Heart right ventricle (tissue), 16 donors: ENCODE data around the gene COL9A1. TPM values are rescaled to one million over a fixed set of nuclear protein-coding genes. Genes with fewer than 3 reads are reported as not detected.

Experiments used
- ATAC-seq, 8 donors: fragments of 200-7000 bp; cut with Tn5 transposase; one replicate each; pipeline ENCODE4 v1.9.1; 2020; ENCODE audit warnings: mild to moderate bottlenecking in 8 of 8, moderate library complexity in 8 of 8, moderate number of reproducible peaks in 1 of 8
- DNase-seq, 2 donors: peaks; one replicate each; pipeline ENCODE4 v3.0.0-alpha.2; 2020
- H3K27ac ChIP-seq, 10 donors: fragments of 200-600 bp; sonication (generic) in 2 of 10; one replicate each; pipeline versions ENCODE4 v1.5.0 to v1.8.0; 2020 to 2022; ENCODE audit warnings: mild to moderate bottlenecking in 3 of 10
- H3K27me3 ChIP-seq, 7 donors: fragments of 200-600 bp; one replicate each; pipeline ENCODE4 v1.8.0; 2021 to 2022; ENCODE audit warnings: mild to moderate bottlenecking in 2 of 7
- H3K36me3 ChIP-seq, 9 donors: fragments of 200-600 bp; sonication (generic) in 1 of 9; one replicate each; pipeline versions ENCODE4 v1.5.0 to v1.8.0; 2020 to 2022; ENCODE audit warnings: mild to moderate bottlenecking in 2 of 9
- H3K4me1 ChIP-seq, 9 donors: fragments of 200-600 bp; sonication (generic) in 1 of 9; one replicate each; pipeline versions ENCODE4 v1.5.0 to v1.8.0; 2020 to 2022; ENCODE audit warnings: mild to moderate bottlenecking in 4 of 9
- H3K4me3 ChIP-seq, 10 donors: fragments of 200-600 bp; sonication (generic) in 2 of 10; one replicate each; pipeline versions ENCODE4 v1.5.0 to v1.8.0; 2020 to 2022; ENCODE audit warnings: mild to moderate bottlenecking in 7 of 10, moderate library complexity in 2 of 10
- H3K9me3 ChIP-seq, 11 donors: fragments of 200-600 bp in 10 of 11; sonication (generic) in 2 of 11; one replicate each; pipeline versions ENCODE4 v1.5.0 to v1.8.0; 2013 to 2022; ENCODE audit warnings: mild to moderate bottlenecking in 2 of 11, control low read depth in 1 of 11, moderate library complexity in 1 of 11
- WGBS, 2 donors: extraction: QIAGEN DNeasy Blood & Tissue Kit; methylation state at CpG; one replicate each; pipeline ENCODE4 v1.1.7; 2013; ENCODE audit warnings: inconsistent platforms in 1 of 2; 5-methylcytosine and 5-hydroxymethylcytosine counted together
- intact Hi-C, 10 donors: fragments of 100-400 bp; cut with DNase I; formaldehyde crosslinking; loops; one replicate each; pipeline versions ENCODE4 v1.11.1 to v1.14.2; 2022
- polyA plus RNA-seq, 2 donors: library from polyadenylated mRNA; stranded (reverse); fragments of 200-250 nt; gene quantifications; one replicate each; pipeline ENCODE4 v1.2.3, GENCODE V29; 2013
- total RNA-seq, 10 donors: library from RNA; stranded (reverse); fragmentation: NEBNext Ultra II Directional in 3 of 10; extraction: Animal tissue kit (Norgen Biotek cat#: 25700) in 3 of 10; gene quantifications; one replicate each; pipeline versions ENCODE4 v1.2.1 to v1.2.4, GENCODE V29; 2021 to 2023
- TF ChIP-seq, protein P1 (sequence below), 9 donors: fragments of 200-600 bp; sonication (generic) in 2 of 9; IDR thresholded peaks; one replicate each; pipeline versions ENCODE4 v1.5.0 to v1.8.0; 2021 to 2022; ENCODE audit warnings: antibody characterized with exemption in 9 of 9, mild to moderate bottlenecking in 5 of 9, moderate library complexity in 1 of 9
- donor health status: Arrhythmogenic right ventricular cardiomyopathy.
- donor health status: ischemic (EF 13 %, LVEDD 7.1; RV severe dilation, severe dysfunction).
- donor health status: healthy with polysubstance abuse.
- donor health status: DM: no; HTN: yes; CAD: no.
- donor health status: DM: no; HTN: no; CAD: no.
- donor health status: ischemic (EF 25% LVEDD 6.9; RV normal size, moderate dysfunction).
- donor health status: ischemic (EF 25% LVEDD 5.7; RV mildly dilated, moderate dysfunction).
- donor health status: healthy.
- donor health status: DM: yes; HTN: yes; CAD: no.
- donor health status: Ischemic cardiomyopathy.
- donor health status: ischemic (EF 35%, LVEDD 5.7; RV mildly dilated, moderate dysfunction).
- donor health status: nonischemic (EF 11% LVEDD 7.7; RV severe dilation, severe dysfunction).
- donor health status: DM: yes; HTN: yes; CAD: no.
- donor health status: PGD.
- donor health status: ischemic (EF 29% LVEDD 5.4; RV normal size, mild dysfunction).
- donor health status: nonischemic (EF 23%, LVEDD 6.1; RV moderate dilation, normal function).

Gene COL9A1
- total and polyA plus RNA-seq, 12 donors, result 0.16 to 5.2 (median 0.51) TPM; not detected in 1

DNA sequence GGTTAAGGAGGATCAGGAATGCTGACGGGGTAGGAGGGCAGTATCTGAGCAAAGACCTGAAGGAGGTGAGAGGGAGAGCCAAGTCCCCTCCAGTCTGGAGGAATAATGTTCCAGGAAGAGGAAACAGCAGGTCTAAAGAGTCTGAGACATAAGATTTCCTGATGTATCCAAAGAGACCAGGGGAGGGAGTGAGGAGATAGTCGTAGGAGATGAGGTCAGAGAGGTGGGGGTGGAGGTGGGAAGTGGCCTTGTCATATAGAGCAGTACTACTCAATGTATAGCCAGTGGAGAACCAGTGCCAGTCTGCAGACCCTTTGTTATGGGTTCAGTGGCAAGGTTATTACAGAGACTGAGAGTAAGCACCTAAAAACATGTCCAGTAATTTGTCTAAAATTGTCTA is 130.6 kb downstream of the COL9A1 start:
- WGBS, 2 donors, result 42 to 52% methylated on average over 2 of the region's 2 CpGs
- no peaks in the 10 kb centered on the region for H3K36me3 ChIP-seq
- peaks cover 0 to 3% (median 0%) of the 10 kb centered on the region in 7 donors for H3K27me3 ChIP-seq
- H3K4me1 ChIP-seq, result no peaks in the 10 kb centered on the region
- TF ChIP-seq, protein P1, sequence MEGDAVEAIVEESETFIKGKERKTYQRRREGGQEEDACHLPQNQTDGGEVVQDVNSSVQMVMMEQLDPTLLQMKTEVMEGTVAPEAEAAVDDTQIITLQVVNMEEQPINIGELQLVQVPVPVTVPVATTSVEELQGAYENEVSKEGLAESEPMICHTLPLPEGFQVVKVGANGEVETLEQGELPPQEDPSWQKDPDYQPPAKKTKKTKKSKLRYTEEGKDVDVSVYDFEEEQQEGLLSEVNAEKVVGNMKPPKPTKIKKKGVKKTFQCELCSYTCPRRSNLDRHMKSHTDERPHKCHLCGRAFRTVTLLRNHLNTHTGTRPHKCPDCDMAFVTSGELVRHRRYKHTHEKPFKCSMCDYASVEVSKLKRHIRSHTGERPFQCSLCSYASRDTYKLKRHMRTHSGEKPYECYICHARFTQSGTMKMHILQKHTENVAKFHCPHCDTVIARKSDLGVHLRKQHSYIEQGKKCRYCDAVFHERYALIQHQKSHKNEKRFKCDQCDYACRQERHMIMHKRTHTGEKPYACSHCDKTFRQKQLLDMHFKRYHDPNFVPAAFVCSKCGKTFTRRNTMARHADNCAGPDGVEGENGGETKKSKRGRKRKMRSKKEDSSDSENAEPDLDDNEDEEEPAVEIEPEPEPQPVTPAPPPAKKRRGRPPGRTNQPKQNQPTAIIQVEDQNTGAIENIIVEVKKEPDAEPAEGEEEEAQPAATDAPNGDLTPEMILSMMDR (IDR thresholded peaks at IDR 0.05), result no peak
- no peaks in the 10 kb centered on the region for H3K9me3 ChIP-seq
- DNase-seq, result no peak
- H3K4me3 ChIP-seq, result no peak overlapping the region
- intact Hi-C loops, result no loop called here
- ATAC-seq, result no peak
- H3K27ac ChIP-seq, result no peak overlapping the region

DNA sequence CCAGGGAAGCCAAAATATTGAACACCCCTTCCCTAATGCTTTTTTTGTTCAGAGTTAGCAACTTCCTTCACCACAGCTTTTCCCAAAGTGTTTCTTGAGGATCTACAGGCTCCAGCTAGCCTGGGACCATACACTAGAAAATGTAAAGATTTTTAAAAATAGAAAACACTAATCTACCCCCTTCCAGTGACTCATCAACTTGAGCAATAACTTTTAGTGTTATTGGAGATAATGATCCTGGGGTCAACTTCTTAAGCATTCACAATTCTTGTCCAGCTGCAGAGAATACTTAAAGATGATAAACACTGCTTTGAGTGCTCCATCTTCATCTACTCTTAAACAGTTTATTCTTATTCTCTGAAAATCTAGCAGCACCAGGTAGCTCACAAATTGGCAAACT is 131.6 kb downstream of the COL9A1 start:
- Histone ChIP-seq H3K27ac (no peak overlapping the region), H3K4me3 (no peak overlapping the region), H3K9me3 (no peaks in the 10 kb centered on the region), H3K36me3 (no peaks in the 10 kb centered on the region), H3K4me1 (no peaks in the 10 kb centered on the region), H3K27me3 (peaks cover 0 to 13% (median 0%) of the 10 kb centered on the region in 7 donors)
- ATAC-seq, result no peak
- no peak for DNase-seq
- intact Hi-C loops, result no loop called here
- TF ChIP-seq, protein P1 (IDR thresholded peaks at IDR 0.05), result no peak

DNA sequence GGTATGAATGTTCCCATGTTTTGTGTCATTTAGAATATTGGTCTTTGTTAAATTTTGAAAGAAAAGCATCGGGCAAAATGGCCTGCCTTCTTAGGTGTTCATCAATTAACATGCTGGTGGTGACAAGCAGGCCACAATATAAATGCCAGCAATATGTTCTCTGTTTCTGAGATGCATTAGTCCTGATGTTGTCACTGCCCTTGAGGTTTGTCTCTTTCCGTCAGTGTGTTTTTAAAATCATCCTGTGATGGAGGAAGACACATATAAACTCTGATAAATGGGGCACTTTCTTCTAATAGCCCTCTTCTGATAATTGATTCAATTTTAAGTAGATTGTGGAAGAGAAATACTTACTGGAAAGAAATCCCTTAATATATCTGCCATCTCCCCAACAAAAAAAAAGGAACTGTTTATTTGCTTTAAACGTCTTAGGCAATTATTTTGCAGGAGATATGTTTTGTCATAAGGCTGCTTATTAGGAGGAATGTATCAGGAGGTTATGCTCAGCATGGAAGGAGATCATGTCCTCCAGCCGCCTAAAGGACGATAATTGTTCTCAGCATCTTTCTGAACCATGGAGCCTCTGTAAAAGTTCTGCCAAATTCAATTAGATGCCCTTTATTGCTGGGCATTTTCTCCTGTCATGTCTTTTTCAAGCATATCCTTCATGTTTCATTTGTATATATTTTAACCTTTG is 134.1 kb downstream of the COL9A1 start:
- H3K4me1 ChIP-seq, result no peaks in the 10 kb centered on the region
- H3K4me3 ChIP-seq, result no peak overlapping the region
- intact Hi-C loops, result loop anchor here in 1 of 10 donors (10.0 kb wide), 1 partner anchor 334 kb away; no protein-coding TSS in a partner anchor
- H3K27me3 ChIP-seq, result peaks cover 0 to 16% (median 0%) of the 10 kb centered on the region in 7 donors
- no peak for ATAC-seq
- TF ChIP-seq, protein P1 (IDR thresholded peaks at IDR 0.05), result no peak
- DNase-seq, result no peak
- H3K27ac ChIP-seq, result no peak overlapping the region
- 74 to 87% methylated on average over 5 of the region's 5 CpGs for WGBS, 2 donors
- no peaks in the 10 kb centered on the region for H3K9me3 ChIP-seq
- H3K36me3 ChIP-seq, result no peaks in the 10 kb centered on the region

Other genes with a start within 250 kb of the COL9A1 start
- gene FAM135A, start 110.4 kb upstream of the COL9A1 start, total RNA-seq, result 10 to 100 TPM; 10.5 to 18.0 (median 12.8) TPM
- 10 to 100 TPM in 1 of 2 donors, 1 to 10 TPM in 1; 4.8 to 13.7 TPM for gene FAM135A, start 110.4 kb upstream of the COL9A1 start, polyA plus RNA-seq